Fibroblast of gingiva (primary cell): Measurements from ENCODE around the gene STON1.
A peak's percentile ranks its signal among the peaks of the same experiment; 100 is the strongest.
"Not testable (repeated sequence)": the region's sequence is repeated elsewhere in the genome, so short reads cannot be mapped to it uniquely, and the experiment has no call there.

Source experiments
- DNase-seq: peaks from one replicate; pipeline ENCODE4 v3.0.0-alpha.2; 2011; ENCODE audit warnings: low read depth

The STON1 gene

DNA sequence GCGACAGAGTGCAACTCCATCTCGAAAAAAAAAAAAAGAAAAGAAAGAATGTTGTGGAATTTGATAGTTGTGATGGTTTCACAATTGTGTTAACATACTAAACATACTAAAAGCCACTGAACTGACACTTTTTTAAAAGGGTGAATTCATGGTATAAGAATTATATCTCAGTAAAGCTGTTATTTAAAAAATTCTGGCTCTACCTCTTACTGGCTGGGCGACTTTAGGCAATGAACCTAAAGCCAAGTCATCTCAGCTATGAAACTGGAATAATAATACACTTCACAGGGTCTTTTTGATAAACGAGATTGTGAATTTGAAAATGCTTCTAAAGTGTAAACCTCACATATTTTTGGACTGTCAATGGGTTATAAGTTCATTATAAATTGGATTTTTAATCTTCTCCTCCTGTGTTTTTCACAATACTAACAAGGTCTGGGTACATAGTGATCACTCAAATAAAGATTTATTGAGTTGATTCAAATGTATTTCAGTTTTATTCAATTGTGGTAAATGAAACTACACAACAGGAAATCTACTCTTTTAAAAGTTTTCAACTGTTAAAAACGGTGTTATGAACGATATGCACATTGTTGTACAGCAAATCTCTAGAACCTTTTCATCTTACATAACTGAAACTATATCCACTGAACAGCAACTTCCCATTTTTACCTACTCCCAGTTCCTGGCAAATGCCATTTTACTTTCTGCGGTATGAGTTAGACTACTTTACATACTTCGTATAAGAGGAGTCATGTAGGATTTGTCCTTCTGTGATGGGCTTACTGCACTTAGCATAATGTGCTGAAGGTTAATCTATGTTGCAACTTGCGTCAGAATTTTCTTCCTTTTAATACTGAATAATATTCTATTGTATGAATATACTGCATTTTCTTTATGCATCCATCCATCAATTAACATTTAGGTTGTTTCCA, 44.7 kb downstream of the STON1 start:
- no peak for DNase-seq

- no peak for DNase-seq
Measured at GRCh38 chr2:48578313-48578712, 48.4 kb downstream of the STON1 start.

GRCh38 chr2:48583961-48584360, 54.0 kb downstream of the STON1 start:
- DNase-seq: no peak

DNA sequence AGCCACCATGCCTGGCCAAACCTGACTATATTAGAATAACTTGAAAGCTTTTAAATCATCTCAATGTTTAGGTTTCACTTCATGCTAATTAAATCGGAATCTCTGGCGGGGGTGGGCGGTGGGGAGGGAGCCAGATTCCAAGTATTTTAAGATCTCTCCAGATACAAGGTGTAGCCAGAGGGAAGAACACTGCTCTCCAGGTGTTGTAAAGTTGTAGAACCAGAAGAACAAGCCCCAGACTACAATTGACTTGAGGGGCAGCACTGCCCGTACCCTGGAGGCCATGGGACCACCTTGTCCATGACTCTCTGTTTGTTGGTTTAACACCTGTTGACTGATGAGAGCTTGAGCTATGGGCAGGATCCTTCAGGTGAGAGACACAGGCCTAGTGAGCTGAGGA, 54.6 kb downstream of the STON1 start:
- DNase-seq: no peak

GRCh38 chr2:48586433-48586832, 56.5 kb downstream of the STON1 start:
- no peak for DNase-seq

DNA sequence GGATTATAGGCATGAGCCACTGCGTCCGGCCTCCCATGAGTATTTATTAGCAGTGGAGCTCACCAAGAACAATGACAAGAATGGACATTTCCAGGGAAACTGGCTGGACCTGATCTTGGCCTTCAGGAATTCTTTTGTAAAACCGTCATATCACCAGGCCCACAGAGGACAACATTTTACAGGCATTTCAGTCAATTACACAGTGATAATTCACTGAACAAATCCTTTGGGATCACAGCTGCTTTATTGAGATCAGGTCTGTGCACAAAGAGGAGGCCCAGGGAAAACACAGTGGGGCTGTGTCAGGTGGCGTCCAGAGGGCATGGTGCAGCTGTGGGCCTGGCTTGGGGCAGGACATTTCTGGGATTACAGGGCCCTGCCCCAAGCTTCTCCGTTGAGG, 57.6 kb downstream of the STON1 start:
- no peak for DNase-seq

- DNase-seq: no peak
Measured at GRCh38 chr2:48587961-48588360, 58.0 kb downstream of the STON1 start.

- DNase-seq: no peak
Measured at GRCh38 chr2:48588745-48589144, 58.8 kb downstream of the STON1 start.

- DNase-seq: peak; percentile 30
Measured at GRCh38 chr2:48589170-48589767, 59.3 kb downstream of the STON1 start.

DNA sequence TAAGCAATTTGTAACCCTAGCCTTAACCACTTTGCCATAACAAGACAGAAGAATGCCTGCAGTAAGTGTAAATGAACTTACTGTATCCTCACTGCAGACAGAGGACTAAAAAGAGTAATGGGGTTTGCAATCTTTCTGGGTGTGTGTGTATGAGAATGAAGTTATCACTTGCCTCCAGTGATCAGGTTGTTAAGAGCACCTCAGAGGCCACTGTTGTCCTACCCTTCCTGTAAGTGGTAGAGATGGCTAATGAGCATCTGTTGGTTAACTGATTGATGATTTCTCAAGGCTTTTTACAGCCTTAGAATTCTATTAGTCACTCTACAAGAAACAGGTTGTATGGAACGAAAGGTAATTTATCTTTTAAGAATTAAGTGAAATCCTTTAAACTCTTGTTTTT, 60.1 kb downstream of the STON1 start:
- no peak for DNase-seq

DNA sequence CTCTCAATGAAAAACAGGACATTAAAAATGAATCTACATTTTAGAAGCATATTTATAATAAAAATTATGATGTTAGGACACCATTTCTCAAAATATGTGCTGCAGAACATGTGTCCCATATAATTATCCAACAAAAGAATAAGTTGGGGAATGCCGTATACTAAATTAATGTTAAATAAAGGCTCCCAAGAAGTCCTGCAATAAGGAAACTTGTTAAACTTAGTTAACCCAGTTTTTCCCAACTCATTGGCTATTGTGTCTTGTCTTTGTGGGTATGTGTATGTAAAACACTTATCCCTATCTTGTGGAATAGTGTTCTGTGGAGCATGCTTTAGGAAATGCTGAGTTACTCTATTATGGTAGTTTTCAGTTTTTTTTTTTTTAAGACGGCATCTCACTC, 62.1 kb downstream of the STON1 start:
- no peak for DNase-seq

DNA sequence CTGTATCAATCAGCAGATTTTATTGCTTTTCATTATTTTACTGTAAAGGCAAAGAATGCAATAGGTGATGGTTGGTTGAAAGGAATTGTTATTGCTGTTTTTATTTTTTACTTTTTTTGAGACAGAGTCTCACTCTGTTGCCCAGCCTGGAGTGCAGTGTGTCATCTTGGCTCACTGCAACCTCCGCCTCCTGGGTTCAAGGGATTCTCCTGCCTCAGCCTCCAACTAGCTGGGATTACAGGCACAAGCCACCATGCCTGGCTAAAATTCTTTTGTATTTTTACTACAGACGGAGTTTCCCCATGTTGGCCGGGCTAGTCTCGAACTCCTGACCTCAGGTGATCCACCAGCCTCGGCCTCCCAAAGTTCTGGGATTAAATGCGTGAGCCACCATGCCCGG, 66.8 kb downstream of the STON1 start:
- not testable (repeated sequence) for DNase-seq

DNA sequence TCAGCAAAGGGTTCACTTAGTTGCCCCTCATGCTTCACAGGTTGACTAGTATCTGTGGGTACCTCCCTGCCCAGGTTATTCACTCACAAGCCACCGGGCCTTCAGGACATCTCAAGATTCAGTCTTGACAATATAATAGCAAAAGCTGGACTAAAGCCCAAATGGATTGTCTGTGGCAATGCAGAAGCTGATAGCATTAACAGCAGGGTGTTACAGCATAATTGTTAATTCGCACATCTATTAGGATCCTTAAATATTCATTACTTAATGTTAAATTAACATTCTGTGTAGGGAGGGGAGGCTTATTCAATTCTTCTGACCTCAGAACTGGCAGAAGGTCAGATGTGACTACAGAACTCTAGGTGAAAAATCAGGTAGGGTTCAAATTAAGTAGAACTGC, 67.5 kb downstream of the STON1 start:
- no peak for DNase-seq

- DNase-seq: peak; percentile 26
Measured at GRCh38 chr2:48600204-48600813, 70.4 kb downstream of the STON1 start.

DNA sequence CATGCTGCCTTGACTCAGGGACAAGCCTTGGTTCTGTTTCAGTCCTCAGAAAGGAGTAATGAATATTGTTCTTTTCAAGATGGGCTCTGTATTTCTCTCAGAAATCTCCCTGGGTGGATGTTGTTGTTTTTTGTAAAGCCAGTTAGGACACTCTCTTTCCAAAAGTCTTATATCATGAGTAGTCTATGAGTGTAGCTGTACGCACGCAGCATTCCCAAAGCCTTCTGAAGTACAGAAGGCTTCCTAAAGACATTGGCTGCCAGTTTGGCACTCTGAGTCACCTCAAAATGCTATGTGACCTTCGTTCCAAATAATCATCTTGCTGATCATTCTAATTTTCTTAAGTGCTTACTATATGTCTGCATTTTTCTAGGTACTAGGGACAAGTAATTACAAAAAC, 71.0 kb downstream of the STON1 start:
- DNase-seq: peak; percentile 65

DNA sequence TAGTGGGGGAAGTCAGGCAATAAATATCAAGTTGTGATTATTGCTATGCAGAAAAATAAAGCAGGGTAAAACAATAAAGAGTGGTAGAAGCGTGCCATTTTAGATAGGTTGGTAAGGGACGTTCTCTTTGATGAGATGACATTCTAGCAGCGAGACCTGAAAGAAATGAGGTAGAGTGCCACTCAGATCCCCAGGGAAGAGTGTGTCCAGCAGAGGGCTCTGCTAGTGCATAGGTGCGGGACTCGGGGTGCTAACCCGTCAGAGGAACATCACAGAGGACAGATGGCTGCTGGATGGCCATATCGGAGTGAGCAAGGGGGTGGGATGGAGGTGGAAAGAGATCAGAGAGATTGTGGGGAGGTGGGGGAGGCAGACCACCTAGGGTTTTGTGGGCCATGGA, 71.4 kb downstream of the STON1 start:
- DNase-seq: no peak

DNA sequence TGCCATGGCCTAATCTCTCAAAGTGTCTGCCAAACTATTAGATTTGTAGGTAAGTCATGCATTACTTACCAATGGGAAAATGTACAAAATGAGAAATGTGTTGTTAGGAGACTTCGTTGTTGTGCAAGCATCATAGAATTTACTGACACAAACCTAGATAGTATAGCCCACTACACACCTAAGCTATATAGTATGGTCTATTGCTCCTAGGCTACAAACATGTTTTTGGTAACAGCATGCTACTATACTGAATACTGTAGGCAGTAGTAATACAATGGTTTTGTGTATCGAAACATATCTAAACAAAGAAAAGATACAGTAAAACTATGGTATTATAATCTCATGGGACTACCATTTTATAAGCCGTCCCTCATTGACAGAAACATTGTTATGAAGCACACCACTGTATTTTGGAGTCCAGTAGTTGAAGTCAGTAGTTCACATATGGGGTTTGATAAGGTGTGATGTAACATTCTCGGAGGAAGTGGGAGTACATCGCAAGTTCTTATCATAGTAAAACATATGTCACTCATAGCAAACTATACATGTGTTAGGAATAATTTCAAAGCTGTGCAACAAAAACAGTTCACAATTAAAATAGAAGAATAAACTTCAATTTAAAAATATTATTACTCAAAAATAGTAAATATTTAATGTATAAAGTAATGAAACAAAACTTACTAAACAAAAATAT, 75.7 kb downstream of the STON1 start:
- DNase-seq: no peak

DNA sequence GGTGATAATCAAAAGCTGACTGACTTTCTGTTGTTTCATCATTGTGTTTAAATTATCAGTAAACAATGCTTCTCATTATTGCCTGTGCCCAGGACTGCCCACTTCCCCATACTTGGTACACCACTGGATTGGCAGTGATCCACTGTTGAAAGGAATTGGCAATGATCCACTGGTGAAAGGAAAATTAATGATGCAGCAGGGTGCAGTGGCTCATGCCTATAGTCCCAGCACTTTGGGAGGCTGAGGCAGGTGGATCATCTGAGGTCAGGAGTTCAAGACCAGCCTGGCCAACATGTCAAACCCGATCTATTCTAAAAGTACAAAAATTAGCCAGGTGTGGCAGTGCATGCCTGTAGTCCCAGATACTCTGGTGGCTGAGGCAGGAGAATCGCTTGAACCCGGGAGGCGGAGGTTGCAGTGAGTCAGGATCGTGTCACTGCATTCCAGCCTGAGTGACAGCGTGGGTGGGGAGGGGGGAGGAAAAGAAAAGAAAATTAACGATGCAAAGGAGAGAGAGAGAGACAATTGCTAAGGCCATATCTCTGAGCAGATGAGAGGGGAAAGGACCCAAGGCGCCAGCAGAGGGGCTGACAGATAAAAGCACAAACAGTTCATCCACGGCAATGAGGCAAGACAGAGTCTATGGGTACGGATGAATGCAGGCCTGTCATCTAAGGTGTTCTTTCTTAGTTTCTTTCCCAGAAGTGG, 77.5 kb downstream of the STON1 start:
- DNase-seq: peak; percentile 57

- no peak for DNase-seq
Measured at GRCh38 chr2:48613211-48613610, 83.3 kb downstream of the STON1 start.

DNA sequence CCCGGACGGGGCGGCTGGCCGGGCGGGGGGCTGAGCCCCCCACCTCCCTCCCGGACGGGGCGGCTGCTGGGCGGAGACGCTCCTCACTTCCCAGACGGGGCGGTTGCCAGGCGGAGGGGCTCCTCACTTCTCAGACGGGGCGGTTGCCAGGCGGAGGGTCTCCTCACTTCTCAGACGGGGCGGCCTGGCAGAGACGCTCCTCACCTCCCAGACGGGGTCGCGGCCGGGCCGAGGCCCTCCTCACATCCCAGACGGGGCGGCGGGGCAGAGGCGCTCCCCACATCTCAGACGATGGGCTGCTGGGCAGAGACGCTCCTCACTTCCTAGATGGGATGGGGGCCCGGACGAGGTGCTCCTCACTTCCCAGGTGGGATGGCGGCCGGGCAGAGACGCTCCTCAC, 84.6 kb downstream of the STON1 start:
- DNase-seq: not testable (repeated sequence)

DNA sequence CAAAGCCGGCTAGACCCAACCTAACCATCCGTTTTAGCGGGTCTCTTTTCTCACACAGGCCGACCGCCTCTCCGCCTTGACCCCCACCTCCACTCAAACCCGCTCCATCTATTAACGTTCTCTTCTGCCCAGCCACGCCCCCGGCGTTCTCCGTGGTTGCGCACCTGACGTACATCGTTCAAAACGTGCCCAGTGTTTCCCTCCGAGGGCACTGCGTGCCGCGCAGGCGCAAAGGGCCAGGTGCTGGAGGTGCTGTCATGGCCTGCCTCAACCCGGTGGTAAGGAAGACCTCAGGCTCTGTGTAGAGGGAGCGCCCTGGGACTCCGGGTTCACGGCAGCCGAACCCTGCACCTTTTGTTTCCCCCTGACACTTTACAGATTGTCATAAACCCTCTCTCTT, 87.7 kb downstream of the STON1 start, which contains the start of gene GTF2A1L:
TSS of gene GTF2A1L (plus strand) at position 239 of the 400 bp plus-strand sequence. CDS start at position 258, 19 bp downstream.
- DNase-seq: no peak

GRCh38 chr2:48619526-48619925, 89.6 kb downstream of the STON1 start:
- no peak for DNase-seq
